A673 (cell line): Measurements from ENCODE around the gene LRRC72. TPM values are rescaled to one million over a fixed set of nuclear protein-coding genes. Genes with fewer than 3 reads are reported as not detected.
"Not testable (repeated sequence)": the region's sequence is repeated elsewhere in the genome, so short reads cannot be mapped to it uniquely, and the experiment has no call there.

ENCODE experiments used
- BruUV-seq: library from RNA; stranded (reverse); fragments of 400-500 nt; replicated peaks from 2 replicates; lab custom pipeline; 2021; lab: Mats Ljungman, UMichigan
- CTCF ChIA-PET: fragments of 300-600 bp; sonication (Branson Sonifier 250); formaldehyde crosslinking; loops from one replicate; lab custom pipeline; 2022; ENCODE audit warnings: antibody characterized with exemption; lab: Charles Lee
- POLR2A ChIA-PET: fragments of 300-600 bp; sonication (Branson Sonifier 250); formaldehyde crosslinking; loops from one replicate; lab custom pipeline; 2022; ENCODE audit warnings: antibody characterized with exemption; ENCODE audit not compliant: low non-redundant PET; lab: Charles Lee
- DNase-seq: peaks from one replicate; pipeline ENCODE4 v3.0.0-alpha.2; 2015; ENCODE audit warnings: low spot score
- H3K27ac ChIP-seq: fragments of 200-600 bp; sonication (generic); 2 replicates; pipeline ENCODE4 v1.5.1; 2016; ENCODE audit warnings: mixed run types, low read depth, mild to moderate bottlenecking, mixed read lengths, antibody characterized with exemption, low read length; ENCODE audit not compliant: poor library complexity, severe bottlenecking
- H3K27me3 ChIP-seq: fragments of 200-600 bp; sonication (generic); replicated peaks from 2 replicates; pipeline ENCODE4 v1.6.1; 2017; ENCODE audit warnings: mixed run types, low read depth, mild to moderate bottlenecking, mixed read lengths, antibody characterized with exemption, low read length; ENCODE audit not compliant: insufficient read depth, poor library complexity
- H3K36me3 ChIP-seq: fragments of 200-600 bp; sonication (generic); 2 replicates; pipeline ENCODE4 v1.6.1; 2016; ENCODE audit warnings: mixed run types, mild to moderate bottlenecking, mixed read lengths, antibody characterized with exemption, low read length; ENCODE audit not compliant: insufficient read depth, poor library complexity, severe bottlenecking
- H3K4me1 ChIP-seq: fragments of 200-600 bp; sonication (generic); 2 replicates; pipeline ENCODE4 v1.6.1; 2017; ENCODE audit warnings: mixed run types, mild to moderate bottlenecking, mixed read lengths, antibody characterized with exemption, low read length; ENCODE audit not compliant: insufficient read depth, poor library complexity, severe bottlenecking
- H3K4me3 ChIP-seq: fragments of 200-600 bp; sonication (generic); 2 replicates; pipeline ENCODE4 v1.5.1; 2016; ENCODE audit warnings: low read depth, mixed run types, mild to moderate bottlenecking, mixed read lengths, low read length; ENCODE audit not compliant: poor library complexity, severe bottlenecking
- H3K9me3 ChIP-seq: fragments of 200-600 bp; sonication (generic); 2 replicates; pipeline ENCODE4 v1.6.1; 2016; ENCODE audit warnings: mixed run types, low read depth, mild to moderate bottlenecking, mixed read lengths, antibody characterized with exemption, low read length; ENCODE audit not compliant: poor library complexity, severe bottlenecking
- EZH2 ChIP-seq: fragments of 200-600 bp; sonication (generic); IDR thresholded peaks from 2 replicates; pipeline ENCODE4 v1.6.1; 2017; ENCODE audit warnings: borderline replicate concordance, low read depth, mild to moderate bottlenecking, mixed read lengths, antibody characterized with exemption, low read length; ENCODE audit not compliant: poor library complexity, severe bottlenecking
- intact Hi-C: fragments of 100-400 bp; cut with micrococcal nuclease; formaldehyde crosslinking; loops from one replicate; pipeline ENCODE4 v1.10.0; 2022; ENCODE audit not compliant: unreplicated experiment
- total RNA-seq: library from RNA; stranded (reverse); gene quantifications from 2 replicates; pipeline ENCODE4 v1.2.3, GENCODE V29; 2021
- TF ChIP-seq, protein P1 (sequence below): fragments of 300-800, 200-600 bp; sonication (generic); conservative IDR thresholded peaks from 2 replicates; pipeline ENCODE4 v1.5.1; 2017; ENCODE audit warnings: low read depth, mild to moderate bottlenecking, antibody characterized with exemption, low read length, moderate library complexity, mixed read lengths

LRRC72 gene
- total RNA-seq, 1 experiment from 2014 or later, result not detected

- ChIA-PET CTCF (no interaction called here), POLR2A (no interaction called here)
- no peak for DNase-seq
- no TSS peak for BruUV-seq
- intact Hi-C loops, result no loop called here
- Histone ChIP-seq H3K4me1 (no peaks in the 10 kb centered on the region), H3K36me3 (no peaks in the 10 kb centered on the region), H3K9me3 (no peaks in the 10 kb centered on the region), H3K27ac (no peak overlapping the region), H3K4me3 (no peak overlapping the region), H3K27me3 (no peaks in the 10 kb centered on the region)
- no peak for TF ChIP-seq EZH2
These were observed 28.5 kb upstream of the LRRC72 start for GRCh38 chr7:16498122-16498521.

GRCh38 chr7:16502303-16502702 lies 24.3 kb upstream of the LRRC72 start:
- Histone ChIP-seq H3K36me3 (no peaks in the 10 kb centered on the region), H3K27ac (no peak overlapping the region), H3K4me3 (no peak overlapping the region), H3K4me1 (no peaks in the 10 kb centered on the region), H3K9me3 (no peaks in the 10 kb centered on the region), H3K27me3 (peaks cover 8% of the 10 kb centered on the region)
- no TSS peak for BruUV-seq
- DNase-seq, result no peak
- ChIA-PET CTCF (no interaction called here), POLR2A (no interaction called here)
- intact Hi-C loops, result no loop called here
- no peak for TF ChIP-seq EZH2
- TF ChIP-seq, protein P1, sequence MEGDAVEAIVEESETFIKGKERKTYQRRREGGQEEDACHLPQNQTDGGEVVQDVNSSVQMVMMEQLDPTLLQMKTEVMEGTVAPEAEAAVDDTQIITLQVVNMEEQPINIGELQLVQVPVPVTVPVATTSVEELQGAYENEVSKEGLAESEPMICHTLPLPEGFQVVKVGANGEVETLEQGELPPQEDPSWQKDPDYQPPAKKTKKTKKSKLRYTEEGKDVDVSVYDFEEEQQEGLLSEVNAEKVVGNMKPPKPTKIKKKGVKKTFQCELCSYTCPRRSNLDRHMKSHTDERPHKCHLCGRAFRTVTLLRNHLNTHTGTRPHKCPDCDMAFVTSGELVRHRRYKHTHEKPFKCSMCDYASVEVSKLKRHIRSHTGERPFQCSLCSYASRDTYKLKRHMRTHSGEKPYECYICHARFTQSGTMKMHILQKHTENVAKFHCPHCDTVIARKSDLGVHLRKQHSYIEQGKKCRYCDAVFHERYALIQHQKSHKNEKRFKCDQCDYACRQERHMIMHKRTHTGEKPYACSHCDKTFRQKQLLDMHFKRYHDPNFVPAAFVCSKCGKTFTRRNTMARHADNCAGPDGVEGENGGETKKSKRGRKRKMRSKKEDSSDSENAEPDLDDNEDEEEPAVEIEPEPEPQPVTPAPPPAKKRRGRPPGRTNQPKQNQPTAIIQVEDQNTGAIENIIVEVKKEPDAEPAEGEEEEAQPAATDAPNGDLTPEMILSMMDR, result no peak

- no peaks in the 10 kb centered on the region for H3K9me3 ChIP-seq
- BruUV-seq, result no TSS peak
- ChIA-PET POLR2A (no interaction called here), CTCF (no interaction called here)
- no peaks in the 10 kb centered on the region for H3K36me3 ChIP-seq
- DNase-seq, result no peak
- no peak overlapping the region for H3K4me3 ChIP-seq
- TF ChIP-seq EZH2, result no peak
- TF ChIP-seq, protein P1, result no peak
- intact Hi-C loops, result no loop called here
- peaks cover 8% of the 10 kb centered on the region for H3K27me3 ChIP-seq
- no peaks in the 10 kb centered on the region for H3K4me1 ChIP-seq
- H3K27ac ChIP-seq, result no peak overlapping the region
These were observed 22.6 kb upstream of the LRRC72 start for GRCh38 chr7:16504019-16504418.

DNA sequence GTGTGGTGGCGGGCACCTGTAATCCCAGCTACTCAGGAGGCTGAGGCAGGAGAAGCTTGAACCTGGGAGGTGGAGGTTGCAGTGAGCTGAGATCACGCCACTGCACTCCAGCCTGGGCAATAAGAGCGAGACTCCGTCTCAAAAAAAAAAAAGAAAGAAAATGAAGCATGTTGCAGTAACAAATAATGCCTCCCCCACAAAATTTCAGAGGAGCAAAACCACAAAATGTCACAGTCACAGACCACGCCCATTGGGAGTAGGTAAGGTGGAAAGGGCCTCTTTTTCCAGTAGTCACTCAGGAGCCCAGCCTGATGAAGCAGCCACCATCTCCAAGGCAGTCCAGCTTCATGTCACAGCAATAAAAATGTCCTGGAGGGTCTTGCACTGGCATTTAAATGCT lies 20.2 kb upstream of the LRRC72 start:
- DNase-seq, H3K9me3 ChIP-seq, H3K36me3 ChIP-seq, POLR2A ChIA-PET, H3K4me3 ChIP-seq, CTCF ChIA-PET, H3K4me1 ChIP-seq, H3K27ac ChIP-seq, BruUV-seq, intact Hi-C loops: not testable (repeated sequence)
- peaks cover 13% of the 10 kb centered on the region for H3K27me3 ChIP-seq
